ENCODE measurements around the gene PXDN. TPM values are rescaled to one million over a fixed set of nuclear protein-coding genes. Genes with fewer than 3 reads are reported as not detected.

Gene PXDN
- total and polyA plus RNA-seq, 2 of the 4 experiments (the other 2 are of a cell fraction): 153 to 332 TPM

DNA sequence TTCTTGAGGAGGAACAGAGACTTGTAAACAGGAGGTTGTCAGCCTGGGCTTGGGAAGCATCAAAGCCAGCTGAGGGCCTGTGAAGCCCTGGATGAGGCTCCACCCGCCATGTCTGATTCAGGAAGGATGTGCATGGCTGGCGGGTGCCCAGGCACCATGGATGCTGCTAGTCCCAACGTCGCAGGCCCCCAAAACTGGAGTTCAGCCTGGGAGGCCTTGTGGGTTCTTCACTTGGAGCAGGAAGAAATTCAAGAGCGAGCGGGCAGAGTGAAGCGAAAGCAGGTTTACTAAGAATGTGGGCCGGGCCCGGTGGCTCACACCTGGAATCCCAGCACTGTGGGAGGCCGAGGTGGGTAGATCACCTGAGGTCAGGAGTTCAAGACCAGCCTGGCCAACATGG lies 12.1 kb upstream of the PXDN start:
- in situ Hi-C loops (cut with MboI; ENCODE audit: low sequenced_read_pairs) (loop anchor here (25.0 kb wide), 1 partner anchor 169 kb away; no protein-coding TSS in a partner anchor), intact Hi-C loops (cut with micrococcal nuclease) (no loop called here), dilution Hi-C loops (cut with HindIII; ENCODE audit: low sequenced_read_pairs, unreplicated experiment) (no loop called here)
- CTCF ChIA-PET: interaction anchor here (1.3 kb wide), 2 partner anchors 13 to 164 kb away, joined by 4 to 9 read pairs; no protein-coding TSS in a partner anchor
- peak overlapping the region; percentile 99 for H2BK20ac ChIP-seq (ENCODE audit: low read depth, low read length)
- no peak overlapping the region; the same call in 1 of the 2 replicates for H3K4me2 ChIP-seq (ENCODE audit: low read depth, low read length)
- no peak overlapping the region for H3K4me3 ChIP-seq (ENCODE audit: insufficient read depth, low read depth, low read length)
- peaks cover 0 to 12% of the 10 kb centered on the region in 2 experiments; a peak in 2 of 4 replicates for H3K79me1 ChIP-seq (ENCODE audit: low read depth in 1 of 2, low read length in 2 of 2)
- peak overlapping the region; percentile 62; the same call in 1 of the 2 replicates for H3K18ac ChIP-seq (ENCODE audit: low read depth, low read length)
- no TSS peak for BruUV-seq (replicated peaks)
- DNase-seq: no peak
- POLR2A ChIA-PET (ENCODE audit: unreplicated experiment): no interaction called here
- peak overlapping the region; percentile 99 for H3K4ac ChIP-seq (ENCODE audit: low read depth, low read length)
- peak overlapping the region; percentile 10 for H2AFZ ChIP-seq (replicated peaks; ENCODE audit: low read length, poor library complexity)
- H3K23ac ChIP-seq (ENCODE audit: low read depth, low read length): peak overlapping the region; percentile 93
- H4K20me1 ChIP-seq (ENCODE audit: insufficient read depth, low read length): peaks cover 5% of the 10 kb centered on the region
- H2BK120ac ChIP-seq (ENCODE audit: low read depth, low read length): peak overlapping the region; percentile 97
- no peaks in the 10 kb centered on the region for H3K27me3 ChIP-seq (ENCODE audit: control insufficient read depth, insufficient read depth, low read length)
- TF ChIP-seq BHLHE40 (IDR thresholded peaks at IDR 0.05; ENCODE audit: low read depth, low read length) (no peak), RAD21 (IDR thresholded peaks at IDR 0.05; ENCODE audit: low read length) (no peak)
- TF ChIP-seq, protein P1, sequence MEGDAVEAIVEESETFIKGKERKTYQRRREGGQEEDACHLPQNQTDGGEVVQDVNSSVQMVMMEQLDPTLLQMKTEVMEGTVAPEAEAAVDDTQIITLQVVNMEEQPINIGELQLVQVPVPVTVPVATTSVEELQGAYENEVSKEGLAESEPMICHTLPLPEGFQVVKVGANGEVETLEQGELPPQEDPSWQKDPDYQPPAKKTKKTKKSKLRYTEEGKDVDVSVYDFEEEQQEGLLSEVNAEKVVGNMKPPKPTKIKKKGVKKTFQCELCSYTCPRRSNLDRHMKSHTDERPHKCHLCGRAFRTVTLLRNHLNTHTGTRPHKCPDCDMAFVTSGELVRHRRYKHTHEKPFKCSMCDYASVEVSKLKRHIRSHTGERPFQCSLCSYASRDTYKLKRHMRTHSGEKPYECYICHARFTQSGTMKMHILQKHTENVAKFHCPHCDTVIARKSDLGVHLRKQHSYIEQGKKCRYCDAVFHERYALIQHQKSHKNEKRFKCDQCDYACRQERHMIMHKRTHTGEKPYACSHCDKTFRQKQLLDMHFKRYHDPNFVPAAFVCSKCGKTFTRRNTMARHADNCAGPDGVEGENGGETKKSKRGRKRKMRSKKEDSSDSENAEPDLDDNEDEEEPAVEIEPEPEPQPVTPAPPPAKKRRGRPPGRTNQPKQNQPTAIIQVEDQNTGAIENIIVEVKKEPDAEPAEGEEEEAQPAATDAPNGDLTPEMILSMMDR (conservative IDR thresholded peaks at IDR 0.05; ENCODE audit: low read depth, low read length): no peak
- peak overlapping the region; percentile 92 for H2AK9ac ChIP-seq (replicated peaks; ENCODE audit: low read depth, low read length, poor library complexity)
- no peak for ATAC-seq (ENCODE audit: low read depth)
- H3K14ac ChIP-seq (replicated peaks; ENCODE audit: low read depth, low read length): peak overlapping the region; percentile 87
- H4K91ac ChIP-seq (ENCODE audit: insufficient read depth, low read depth, low read length): peak overlapping the region; percentile 87
- H2BK15ac ChIP-seq (ENCODE audit: low read depth, low read length): peak overlapping the region; percentile 79; the same call in 2 of the 3 replicates
- H2AK5ac ChIP-seq (ENCODE audit: low read depth, low read length): peak overlapping the region; percentile 98
- H4K5ac ChIP-seq (ENCODE audit: low read depth, low read length): 0 out of 2 replicates have a peak overlapping the region, but pooled peaks have one; percentile 38
- H3K56ac ChIP-seq (ENCODE audit: extremely low read depth, insufficient read depth, low read length): peak overlapping the region; percentile 71
- H3K27ac ChIP-seq (ENCODE audit: insufficient read depth, low read length): peak overlapping the region; percentile 57
- H2BK5ac ChIP-seq (ENCODE audit: low read depth, low read length, poor library complexity, severe bottlenecking): peak overlapping the region; percentile 59
- peak overlapping the region in 1 of 2 experiments; percentile 90; a peak in 2 of 4 replicates for H4K8ac ChIP-seq (ENCODE audit: low read depth in 2 of 2, low read length in 2 of 2)
- 87% methylated on average over 3 of the region's 10 CpGs; no CpG with 5 or more reads in 1 of the 2 experiments for WGBS, 2 experiments (ENCODE audit: extremely low coverage in 2 of 2, insufficient read length in 1 of 2)
- no peaks in the 10 kb centered on the region for H3K36me3 ChIP-seq (ENCODE audit: control insufficient read depth, insufficient read depth, low read length)
- peaks cover 17% of the 10 kb centered on the region for H3K9me1 ChIP-seq (ENCODE audit: insufficient read depth, low read length)
- peaks cover 24% of the 10 kb centered on the region for H3K4me1 ChIP-seq (ENCODE audit: control insufficient read depth, insufficient read depth, low read length)
- no peak overlapping the region for H3K9ac ChIP-seq (ENCODE audit: low read depth, low read length)
- H3K9me3 ChIP-seq (ENCODE audit: control insufficient read depth, insufficient read depth, low read length): peaks cover 2% of the 10 kb centered on the region; the same call in 1 of the 2 replicates
